Ecto neural progenitor cell (in vitro differentiated cells): ENCODE data around the gene GOLGA8F.
"Not testable (repeated sequence)": the region's sequence is repeated elsewhere in the genome, so short reads cannot be mapped to it uniquely, and the experiment has no call there.

Experiments
- DNase-seq: peaks from one replicate; pipeline ENCODE4 v3.0.0-alpha.2; 2018; ENCODE audit warnings: low spot score

The GOLGA8F gene, protein sequence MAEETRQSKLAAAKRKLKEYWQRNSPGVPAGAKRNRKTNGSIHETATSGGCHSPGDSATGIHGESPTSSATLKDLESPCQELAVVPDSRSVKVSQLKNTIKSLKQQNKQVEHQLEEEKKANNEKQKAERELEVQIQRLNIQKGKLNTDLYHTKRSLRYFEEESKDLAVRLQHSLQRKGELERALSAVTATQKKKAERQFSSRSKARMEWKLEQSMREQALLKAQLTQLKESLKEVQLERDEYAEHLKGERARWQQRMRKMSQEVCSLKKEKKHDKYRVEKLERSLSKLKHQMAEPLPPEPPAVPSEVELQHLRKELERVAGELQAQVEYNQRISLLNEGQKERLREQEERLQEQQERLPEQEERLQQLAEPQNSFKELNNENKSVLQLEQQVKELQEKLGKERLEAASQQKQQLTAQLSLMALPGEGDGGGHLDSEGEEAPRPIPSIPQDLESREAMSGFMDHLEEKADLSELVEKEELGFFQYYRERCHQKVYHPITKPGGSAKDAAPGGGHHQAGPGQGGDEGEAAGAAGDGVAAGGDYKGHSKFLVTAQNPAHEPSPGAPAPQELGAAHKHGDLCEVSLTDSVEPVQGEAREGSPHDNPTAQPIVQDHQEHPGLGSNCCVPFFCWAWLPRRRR

DNA sequence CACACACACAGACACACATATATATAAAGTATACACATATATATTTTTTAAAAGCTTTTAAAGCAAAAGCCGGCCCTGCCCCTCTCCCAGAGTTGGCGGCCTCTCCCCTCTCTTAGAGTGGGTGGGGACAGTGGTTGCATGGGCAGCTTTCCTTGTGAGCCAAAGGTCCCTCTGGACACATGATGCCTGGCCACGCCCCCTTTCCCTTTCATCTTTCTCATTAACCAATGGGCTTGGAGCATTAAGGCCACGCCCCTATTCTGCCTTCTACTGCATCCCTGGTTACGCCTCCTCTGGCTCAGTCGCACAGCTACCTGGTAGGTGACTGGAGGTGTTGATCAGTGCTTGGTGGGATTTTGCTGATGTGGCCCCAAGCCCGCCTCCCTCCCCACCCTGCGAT lies at the start of gene GOLGA8F:
GOLGA8F (plus strand) TSS at position 301 of the 400 bp plus-strand sequence; CDS start at position 399, 98 bp downstream.
- not testable (repeated sequence) for DNase-seq

DNA sequence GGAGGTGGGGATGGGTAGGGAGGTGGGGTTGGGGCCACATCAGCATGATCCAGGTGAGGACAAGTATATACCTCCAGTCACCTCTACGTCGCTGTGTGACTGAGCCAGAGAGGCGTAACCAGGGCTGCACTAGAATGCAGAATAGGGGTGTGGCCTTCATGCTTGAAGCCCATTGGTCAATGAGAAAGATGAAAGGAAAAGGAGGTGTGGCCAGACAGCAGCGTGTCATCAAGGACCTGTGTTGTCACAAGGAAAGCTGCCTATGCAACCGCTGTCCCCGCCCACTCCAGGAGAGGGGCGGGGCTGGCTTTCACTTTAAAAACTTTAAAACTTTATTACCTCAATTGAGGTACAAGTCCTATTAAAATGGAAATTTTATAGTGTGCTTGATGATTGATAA lies 20.5 kb upstream of the GOLGA8F start, which contains the start of gene GOLGA6L24:
GOLGA6L24 (minus strand) TSS at position 101 of the 400 bp plus-strand sequence; CDS start at position 40, 61 bp downstream.
- not testable (repeated sequence) for DNase-seq

DNA sequence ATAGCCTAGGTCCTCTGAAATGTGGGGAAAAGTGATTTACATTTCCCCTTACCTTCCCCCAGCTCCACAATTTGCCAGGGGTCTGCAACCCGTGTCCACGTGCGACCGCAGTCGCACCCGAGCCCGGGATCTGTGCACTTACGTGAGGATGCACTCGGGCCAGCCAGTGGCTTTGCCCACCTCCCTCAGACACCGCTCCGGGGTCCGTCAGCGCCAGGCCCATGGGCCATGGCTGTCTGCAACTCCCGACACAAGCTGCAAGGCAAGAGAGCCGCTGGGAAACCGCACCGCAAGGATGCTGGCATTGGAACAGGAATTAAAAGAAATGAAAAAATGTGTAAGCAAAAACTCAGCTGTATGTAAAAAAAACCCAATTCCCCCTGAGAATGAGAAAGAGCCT lies 13.0 kb upstream of the GOLGA8F start:
- DNase-seq, result not testable (repeated sequence)

DNA sequence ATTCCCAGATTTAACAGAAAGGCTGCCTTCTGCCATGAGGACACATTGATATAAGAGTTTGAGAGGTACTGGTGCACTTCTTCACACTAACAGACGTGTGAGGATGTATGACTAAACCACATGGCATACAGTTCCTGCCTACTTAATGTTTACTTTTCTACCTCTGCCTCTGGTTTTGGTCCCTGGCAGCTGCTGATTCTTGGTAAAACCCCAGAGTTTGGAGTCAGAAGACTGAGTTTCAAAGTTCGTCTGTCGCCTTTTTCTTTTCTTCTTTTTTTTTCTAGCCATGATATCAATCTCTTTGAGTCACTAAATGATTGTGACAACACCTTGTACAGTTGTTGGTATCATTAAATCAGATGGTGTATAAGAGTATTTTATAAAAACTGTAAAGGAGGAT lies 1.6 kb downstream of the GOLGA8F start:
- DNase-seq, result not testable (repeated sequence)

DNA sequence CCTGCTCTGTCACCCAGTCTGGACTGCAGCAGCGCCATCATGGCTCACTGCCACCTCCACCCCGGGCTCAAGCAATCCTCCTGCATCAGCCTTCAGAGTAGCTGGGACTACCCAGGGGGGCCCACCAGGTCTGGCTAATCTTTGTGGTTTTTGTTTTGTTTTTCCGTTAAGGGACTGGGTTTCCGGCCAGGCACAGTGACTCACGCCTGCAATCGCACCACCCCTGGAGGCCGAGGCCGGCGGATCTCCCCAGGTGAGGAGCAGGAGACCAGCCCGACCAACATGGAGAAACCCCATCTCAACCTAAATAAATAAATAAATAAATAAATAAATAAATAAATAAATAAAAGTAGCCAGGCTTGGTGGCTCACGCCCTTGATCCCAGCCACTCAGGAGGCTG lies 17.6 kb downstream of the GOLGA8F start:
- not testable (repeated sequence) for DNase-seq

DNA sequence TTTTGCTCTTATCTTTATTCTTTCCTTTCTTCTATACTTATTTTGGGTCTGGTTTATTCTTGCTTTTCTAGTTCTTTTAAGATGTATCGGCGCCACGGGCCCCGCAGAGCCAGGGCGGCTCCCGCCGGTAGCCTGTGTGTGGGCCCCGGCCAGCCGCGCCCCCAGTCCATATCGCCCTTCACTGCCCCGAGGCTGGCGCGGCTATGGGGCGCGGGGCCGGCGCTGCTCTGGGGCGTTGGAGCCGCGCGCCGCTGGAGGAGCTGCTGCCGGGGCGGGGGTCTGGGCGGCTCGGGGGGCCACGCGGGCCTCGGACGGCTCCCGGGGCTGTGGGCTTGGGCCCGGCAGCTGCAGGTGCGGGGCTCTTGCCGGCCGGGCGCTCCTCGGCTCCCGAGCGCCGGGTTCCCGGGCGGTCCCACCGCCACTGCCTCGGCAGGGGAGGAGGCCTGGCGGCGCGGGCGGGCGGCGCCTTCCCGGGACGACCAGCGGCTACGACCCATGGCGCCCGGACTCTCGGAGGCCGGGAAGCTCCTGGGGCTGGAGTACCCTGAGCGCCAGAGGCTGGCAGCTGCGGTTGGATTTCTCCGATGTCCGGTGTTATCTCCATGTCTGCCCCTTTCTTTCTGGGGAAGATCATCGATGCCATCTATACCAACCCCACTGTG lies 24.4 kb downstream of the GOLGA8F start:
- not testable (repeated sequence) for DNase-seq

DNA sequence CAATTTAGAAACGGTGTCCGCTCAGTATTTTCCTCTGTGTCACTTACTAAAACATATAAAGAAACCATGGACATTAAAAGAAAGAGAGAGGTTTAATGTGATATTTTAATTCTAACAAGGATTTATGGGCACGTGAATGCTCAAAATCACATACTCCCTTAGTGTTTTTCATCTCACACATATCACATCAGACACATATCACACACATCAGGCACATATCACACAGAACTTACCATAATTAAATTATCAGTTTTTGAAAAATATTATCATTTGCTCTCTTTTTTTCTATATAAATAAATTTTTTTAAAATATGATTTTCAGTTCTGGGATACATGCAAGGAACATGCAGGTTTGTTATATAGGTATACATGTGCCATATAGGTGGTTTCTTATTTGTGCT lies 42.0 kb downstream of the GOLGA8F start:
- DNase-seq, result not testable (repeated sequence)

DNA sequence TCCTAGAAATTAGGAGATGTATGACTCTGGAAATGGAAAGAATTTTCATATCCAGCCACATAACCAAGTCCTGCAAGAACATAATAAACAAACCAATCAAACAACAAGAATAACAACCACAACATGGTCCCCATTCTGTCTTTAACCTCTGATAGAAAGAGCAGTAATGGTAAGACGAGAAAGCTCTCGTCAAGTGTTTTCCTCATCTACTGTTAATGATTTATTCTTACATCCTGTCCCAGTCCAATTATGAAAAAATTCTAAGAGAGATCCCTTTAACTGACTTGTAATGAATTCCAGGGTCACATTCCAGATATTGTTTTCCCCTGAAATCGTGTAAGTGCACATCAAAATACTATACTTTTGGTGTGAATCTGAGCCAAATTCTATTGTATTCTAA lies 57.1 kb downstream of the GOLGA8F start:
- not testable (repeated sequence) for DNase-seq
